Activated T-helper 1 cell treated with anti-CD3 and anti-CD28 coated beads, Interleukin-2, amount 50 U/mL, for 16 hours (primary cell): ENCODE results near the gene NEURL3.
"Not testable (repeated sequence)": the region's sequence is repeated elsewhere in the genome, so short reads cannot be mapped to it uniquely, and the experiment has no call there.

Experiments
- DNase-seq, 2 donors: peaks; one replicate each; pipeline ENCODE4 v3.0.0-alpha.2; 2020; ENCODE audit warnings: low read depth in 1 of 2, low spot score in 1 of 2

The NEURL3 gene

GRCh38 chr2:96486696-96487095 lies 18.5 kb downstream of the NEURL3 start:
- no peak for DNase-seq

GRCh38 chr2:96485751-96486651 lies 19.2 kb downstream of the NEURL3 start:
- DNase-seq: peak; percentile 52 to 67

GRCh38 chr2:96485350-96485749 lies 19.8 kb downstream of the NEURL3 start:
- no peak for DNase-seq

GRCh38 chr2:96484091-96484490 lies 21.1 kb downstream of the NEURL3 start:
- DNase-seq: no peak

GRCh38 chr2:96477458-96477857 lies 27.7 kb downstream of the NEURL3 start:
- no peak for DNase-seq

GRCh38 chr2:96471772-96472171 lies 33.4 kb downstream of the NEURL3 start:
- no peak for DNase-seq

- DNase-seq: peak; percentile 15 to 26
Observed at GRCh38 chr2:96470636-96471035, 34.5 kb downstream of the NEURL3 start.

- DNase-seq: no peak
Observed at GRCh38 chr2:96470109-96470508, 35.0 kb downstream of the NEURL3 start.

- no peak for DNase-seq
Observed at GRCh38 chr2:96468904-96469303, 36.3 kb downstream of the NEURL3 start.

GRCh38 chr2:96464651-96465050 lies 40.5 kb downstream of the NEURL3 start:
- DNase-seq: no peak

GRCh38 chr2:96464061-96464460 lies 41.1 kb downstream of the NEURL3 start:
- no peak for DNase-seq

- DNase-seq: no peak
Observed at GRCh38 chr2:96463119-96463518, 42.0 kb downstream of the NEURL3 start.

- DNase-seq: not testable (repeated sequence)
Observed at GRCh38 chr2:96461616-96462015, 43.5 kb downstream of the NEURL3 start.

GRCh38 chr2:96452053-96452452 lies 53.1 kb downstream of the NEURL3 start:
- DNase-seq: no peak

- DNase-seq: no peak
Observed at GRCh38 chr2:96449637-96450036, 55.5 kb downstream of the NEURL3 start.

- DNase-seq: no peak
Observed at GRCh38 chr2:96449174-96449573, 56.0 kb downstream of the NEURL3 start.

- DNase-seq: no peak
Observed at GRCh38 chr2:96447726-96448125, 57.4 kb downstream of the NEURL3 start.
